ENCODE results near the gene ROR2. TPM values are rescaled to one million over a fixed set of nuclear protein-coding genes. Genes with fewer than 3 reads are reported as not detected.
A peak's percentile ranks its signal among the peaks of the same experiment; 100 is the strongest.

ROR2 gene
- total RNA-seq, 1 donor from 2014 or later, result 0.32 TPM

GRCh38 chr9:91840469-91840868 lies 109.6 kb downstream of the ROR2 start:
- Histone ChIP-seq H3K27ac (no peak overlapping the region), H3K4me3 (no peak overlapping the region), H3K9me3 (no peaks in the 10 kb centered on the region), H3K36me3 (no peaks in the 10 kb centered on the region), H3K27me3 (no peaks in the 10 kb centered on the region), H3K4me1 (peaks cover 0 to 9% of the 10 kb centered on the region in 2 donors)
- intact Hi-C loops (cut with DNase I), result no loop called here
- no peak for DNase-seq (ENCODE audit: low spot score in 2 of 2)
- no peak for TF ChIP-seq CTCF (IDR thresholded peaks at IDR 0.05)

- no peak for DNase-seq (ENCODE audit: low spot score in 2 of 2)
- Histone ChIP-seq H3K4me3 (no peak overlapping the region), H3K9me3 (no peaks in the 10 kb centered on the region), H3K36me3 (no peaks in the 10 kb centered on the region), H3K4me1 (peaks cover 0 to 9% of the 10 kb centered on the region in 2 donors), H3K27me3 (no peaks in the 10 kb centered on the region), H3K27ac (no peak overlapping the region)
- no peak for TF ChIP-seq CTCF (IDR thresholded peaks at IDR 0.05)
- intact Hi-C loops (cut with DNase I), result no loop called here
Measured at GRCh38 chr9:91839926-91840465, 110.0 kb downstream of the ROR2 start.

- DNase-seq (ENCODE audit: low spot score in 2 of 2), result peak in 1 of 2 donors; percentile 62
- H3K4me1 ChIP-seq, result peaks cover 0 to under 1% of the 10 kb centered on the region in 2 donors
- H3K27ac ChIP-seq, result no peak overlapping the region
Measured at GRCh38 chr9:91837981-91838731, 111.9 kb downstream of the ROR2 start.

GRCh38 chr9:91836515-91836914 lies 113.5 kb downstream of the ROR2 start:
- no peak for TF ChIP-seq CTCF (IDR thresholded peaks at IDR 0.05)
- intact Hi-C loops (cut with DNase I), result no loop called here
- Histone ChIP-seq H3K4me3 (no peak overlapping the region), H3K9me3 (no peaks in the 10 kb centered on the region), H3K27me3 (no peaks in the 10 kb centered on the region), H3K4me1 (no peaks in the 10 kb centered on the region), H3K36me3 (no peaks in the 10 kb centered on the region), H3K27ac (no peak overlapping the region)
- DNase-seq (ENCODE audit: low spot score in 2 of 2), result peak in 1 of 2 donors; percentile 55

More at GRCh38 chr9:91837981-91838731, 111.9 kb downstream of the ROR2 start:
- Histone ChIP-seq H3K4me3 (peak overlapping the region; percentile 33 to 38), H3K36me3 (no peaks in the 10 kb centered on the region), H3K9me3 (no peaks in the 10 kb centered on the region), H3K27me3 (no peaks in the 10 kb centered on the region)
- intact Hi-C loops (cut with DNase I), result no loop called here
- TF ChIP-seq CTCF (IDR thresholded peaks at IDR 0.05), result no peak

GRCh38 chr9:91835632-91836031 lies 114.4 kb downstream of the ROR2 start:
- Histone ChIP-seq H3K27me3 (no peaks in the 10 kb centered on the region), H3K9me3 (no peaks in the 10 kb centered on the region), H3K36me3 (no peaks in the 10 kb centered on the region), H3K27ac (no peak overlapping the region), H3K4me3 (no peak overlapping the region), H3K4me1 (no peaks in the 10 kb centered on the region)
- intact Hi-C loops (cut with DNase I), result no loop called here
- TF ChIP-seq CTCF (IDR thresholded peaks at IDR 0.05), result no peak
- no peak for DNase-seq (ENCODE audit: low spot score in 2 of 2)

Data from ascending aorta (tissue), 2 donors.